ENCODE data around the gene MAPKAP1.

Gene MAPKAP1

GRCh38 chr9:125559894-125560293 is 147.1 kb downstream of the MAPKAP1 start:
- no peak for DNase-seq

- no peak for DNase-seq
Observed at GRCh38 chr9:125559194-125559593, 147.8 kb downstream of the MAPKAP1 start.

- no peak for DNase-seq
Observed at GRCh38 chr9:125558453-125559092, 148.4 kb downstream of the MAPKAP1 start.

- no peak for DNase-seq
Observed at GRCh38 chr9:125556046-125556721, 150.8 kb downstream of the MAPKAP1 start.

- no peak for DNase-seq
Observed at GRCh38 chr9:125554726-125555125, 152.3 kb downstream of the MAPKAP1 start.

- no peak for DNase-seq
Observed at GRCh38 chr9:125551781-125552180, 155.2 kb downstream of the MAPKAP1 start.

- no peak for DNase-seq
Observed at GRCh38 chr9:125549891-125550885, 156.8 kb downstream of the MAPKAP1 start.

- DNase-seq = peak; percentile 26 to 86
Observed at GRCh38 chr9:125549465-125549871, 157.5 kb downstream of the MAPKAP1 start.

- DNase-seq = no peak
Observed at GRCh38 chr9:125549039-125549438, 158.0 kb downstream of the MAPKAP1 start.

GRCh38 chr9:125548141-125548540 is 158.9 kb downstream of the MAPKAP1 start:
- no peak for DNase-seq

GRCh38 chr9:125547368-125547767 is 159.6 kb downstream of the MAPKAP1 start:
- DNase-seq = no peak

GRCh38 chr9:125545845-125546244 is 161.2 kb downstream of the MAPKAP1 start:
- no peak for DNase-seq

GRCh38 chr9:125544988-125545651 is 161.9 kb downstream of the MAPKAP1 start:
- DNase-seq = no peak

GRCh38 chr9:125544484-125544883 is 162.5 kb downstream of the MAPKAP1 start:
- DNase-seq = no peak

GRCh38 chr9:125541840-125542243 is 165.2 kb downstream of the MAPKAP1 start:
- DNase-seq = no peak

GRCh38 chr9:125540497-125540896 is 166.5 kb downstream of the MAPKAP1 start:
- DNase-seq = no peak

GRCh38 chr9:125538092-125538473 is 168.9 kb downstream of the MAPKAP1 start:
- DNase-seq = no peak

- no peak for DNase-seq
Observed at GRCh38 chr9:125537442-125538091, 169.4 kb downstream of the MAPKAP1 start.

GRCh38 chr9:125536776-125537175 is 170.2 kb downstream of the MAPKAP1 start:
- no peak for DNase-seq

GRCh38 chr9:125536167-125536772 is 170.7 kb downstream of the MAPKAP1 start:
- no peak for DNase-seq

GRCh38 chr9:125534971-125535701 is 171.9 kb downstream of the MAPKAP1 start:
- no peak for DNase-seq
